Measurements from ENCODE around the gene INTS7.

DNA sequence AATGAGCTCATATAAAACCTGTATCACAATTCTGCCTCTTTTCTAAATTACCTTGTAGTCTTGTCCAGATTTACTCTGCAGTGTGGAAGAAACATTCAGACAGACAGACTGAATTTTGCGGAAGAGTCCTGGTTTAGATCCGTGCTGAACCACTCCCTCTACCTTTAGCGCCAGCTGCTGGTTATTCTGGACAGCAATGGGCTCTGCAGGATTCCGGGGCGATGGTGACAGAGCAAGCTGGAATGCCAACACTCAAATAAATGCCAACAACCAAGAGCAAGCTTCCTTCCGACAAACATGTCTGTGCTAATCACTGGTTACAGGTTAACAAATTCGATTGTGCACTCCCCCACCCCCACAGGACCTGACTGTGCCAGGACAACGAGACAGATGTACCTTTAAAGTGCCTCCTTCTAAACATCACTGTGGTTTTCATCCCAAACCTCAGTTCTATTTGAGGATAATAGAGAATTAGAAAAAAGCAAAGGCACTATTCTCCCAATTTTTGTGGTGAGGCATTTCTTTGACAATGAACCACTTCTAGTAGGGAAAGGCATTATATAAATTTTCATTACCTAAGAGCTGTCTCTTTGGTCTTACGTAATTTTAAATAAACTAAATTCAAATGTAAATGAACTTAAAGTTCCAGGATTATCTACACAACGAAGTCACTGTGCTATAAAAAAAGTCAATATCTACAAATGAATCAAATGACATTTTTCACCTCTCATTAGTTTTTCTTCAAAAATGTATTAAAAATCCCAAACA, 90.4 kb downstream of the INTS7 start:
- TF ChIP-seq EP300 (IDR thresholded peaks at IDR 0.05) = no peak
- peak in 3 of 6 experiments; percentile 18 to 32 (median 28) for TF ChIP-seq CTCF (IDR thresholded peaks at IDR 0.05)

All from upper lobe of left lung (tissue), 4 donors.